ENCODE measurements around the gene TRIP6.

GRCh38 chr7:100856871-100857282 is 10.3 kb upstream of the TRIP6 start:
- TF ChIP-seq CTCF (IDR thresholded peaks at IDR 0.05; ENCODE audit: borderline replicate concordance, extremely low read depth, low read length, poor library complexity, severe bottlenecking) (no peak), EZH2 (IDR thresholded peaks at IDR 0.05; ENCODE audit: borderline replicate concordance, low read depth, low read length, severe bottlenecking) (no peak)

Measured in DND-41 (cell line).